ENCODE measurements around the gene FRMD3. TPM values are rescaled to one million over a fixed set of nuclear protein-coding genes. Genes with fewer than 3 reads are reported as not detected.

The FRMD3 gene
- total RNA-seq, 4 donors from 2014 or later = 9.9 to 42.4 (median 40.2) TPM

- Histone ChIP-seq H3K27me3 (no peaks in the 10 kb centered on the region), H3K4me3 (no peak overlapping the region), H3K36me3 (no peaks in the 10 kb centered on the region), H3K27ac (peak overlapping the region in 1 of 4 donors; percentile 32), H3K4me1 (peaks cover 0 to 4% (median 0%) of the 10 kb centered on the region in 4 donors), H3K9me3 (no peaks in the 10 kb centered on the region)
- DNase-seq = peak in 2 of 3 donors; percentile 64 to 70
- TF ChIP-seq, protein P1, sequence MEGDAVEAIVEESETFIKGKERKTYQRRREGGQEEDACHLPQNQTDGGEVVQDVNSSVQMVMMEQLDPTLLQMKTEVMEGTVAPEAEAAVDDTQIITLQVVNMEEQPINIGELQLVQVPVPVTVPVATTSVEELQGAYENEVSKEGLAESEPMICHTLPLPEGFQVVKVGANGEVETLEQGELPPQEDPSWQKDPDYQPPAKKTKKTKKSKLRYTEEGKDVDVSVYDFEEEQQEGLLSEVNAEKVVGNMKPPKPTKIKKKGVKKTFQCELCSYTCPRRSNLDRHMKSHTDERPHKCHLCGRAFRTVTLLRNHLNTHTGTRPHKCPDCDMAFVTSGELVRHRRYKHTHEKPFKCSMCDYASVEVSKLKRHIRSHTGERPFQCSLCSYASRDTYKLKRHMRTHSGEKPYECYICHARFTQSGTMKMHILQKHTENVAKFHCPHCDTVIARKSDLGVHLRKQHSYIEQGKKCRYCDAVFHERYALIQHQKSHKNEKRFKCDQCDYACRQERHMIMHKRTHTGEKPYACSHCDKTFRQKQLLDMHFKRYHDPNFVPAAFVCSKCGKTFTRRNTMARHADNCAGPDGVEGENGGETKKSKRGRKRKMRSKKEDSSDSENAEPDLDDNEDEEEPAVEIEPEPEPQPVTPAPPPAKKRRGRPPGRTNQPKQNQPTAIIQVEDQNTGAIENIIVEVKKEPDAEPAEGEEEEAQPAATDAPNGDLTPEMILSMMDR (IDR thresholded peaks at IDR 0.05) = no peak
- TF ChIP-seq POLR2A (IDR thresholded peaks at IDR 0.05) = no peak
Observed at GRCh38 chr9:83392228-83392627, 146.0 kb downstream of the FRMD3 start.

GRCh38 chr9:83388346-83388745 is 149.9 kb downstream of the FRMD3 start:
- Histone ChIP-seq H3K27me3 (no peaks in the 10 kb centered on the region), H3K4me1 (peaks cover 0 to 4% (median 0%) of the 10 kb centered on the region in 4 donors), H3K4me3 (no peak overlapping the region), H3K27ac (no peak overlapping the region), H3K9me3 (no peaks in the 10 kb centered on the region), H3K36me3 (no peaks in the 10 kb centered on the region)
- no peak for DNase-seq
- TF ChIP-seq POLR2A (IDR thresholded peaks at IDR 0.05) = no peak
- TF ChIP-seq, protein P1 (IDR thresholded peaks at IDR 0.05) = no peak

DNA sequence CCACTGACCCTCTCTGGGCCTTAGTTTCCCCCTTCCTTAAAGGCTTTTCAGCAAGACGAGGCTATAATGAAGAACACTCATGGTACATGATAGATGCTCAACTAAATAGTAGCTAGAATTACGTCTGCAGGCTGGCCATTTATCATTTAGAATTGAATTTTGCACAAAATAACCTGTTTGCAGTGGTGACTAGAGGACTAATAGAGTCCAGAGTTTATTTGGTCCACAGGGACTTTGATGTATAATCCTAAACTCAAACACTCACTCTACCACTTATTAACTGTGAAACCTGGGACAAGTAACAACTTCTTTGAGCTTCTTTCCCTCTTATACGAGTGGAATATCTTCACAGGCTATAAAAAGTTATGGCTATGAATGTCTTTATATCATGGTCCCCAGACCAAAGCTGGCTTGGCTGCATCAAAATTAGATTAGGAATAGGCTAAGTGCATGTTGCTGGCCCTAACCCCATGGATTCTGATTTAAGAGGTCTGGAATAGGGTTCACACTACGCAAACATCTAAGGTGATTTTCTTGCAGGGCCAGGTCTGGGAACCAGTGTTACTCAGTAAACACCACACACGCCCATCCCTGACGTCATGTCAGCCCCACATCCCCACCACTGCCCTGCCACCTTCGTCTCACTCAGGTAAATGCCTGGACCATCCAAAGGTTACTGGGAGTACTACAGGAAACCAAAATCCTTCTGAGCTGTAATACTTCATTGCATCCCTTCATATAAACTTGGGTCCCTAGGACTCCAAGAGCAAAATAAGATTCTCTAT is 150.6 kb downstream of the FRMD3 start:
- no peaks in the 10 kb centered on the region for H3K27me3 ChIP-seq
- H3K9me3 ChIP-seq = no peaks in the 10 kb centered on the region
- DNase-seq = no peak
- TF ChIP-seq, protein P1 (IDR thresholded peaks at IDR 0.05) = no peak
- no peak for TF ChIP-seq POLR2A (IDR thresholded peaks at IDR 0.05)
- no peak overlapping the region for H3K4me3 ChIP-seq
- H3K27ac ChIP-seq = no peak overlapping the region
- no peaks in the 10 kb centered on the region for H3K36me3 ChIP-seq
- peaks cover 0 to 4% (median 0%) of the 10 kb centered on the region in 4 donors for H3K4me1 ChIP-seq

DNA sequence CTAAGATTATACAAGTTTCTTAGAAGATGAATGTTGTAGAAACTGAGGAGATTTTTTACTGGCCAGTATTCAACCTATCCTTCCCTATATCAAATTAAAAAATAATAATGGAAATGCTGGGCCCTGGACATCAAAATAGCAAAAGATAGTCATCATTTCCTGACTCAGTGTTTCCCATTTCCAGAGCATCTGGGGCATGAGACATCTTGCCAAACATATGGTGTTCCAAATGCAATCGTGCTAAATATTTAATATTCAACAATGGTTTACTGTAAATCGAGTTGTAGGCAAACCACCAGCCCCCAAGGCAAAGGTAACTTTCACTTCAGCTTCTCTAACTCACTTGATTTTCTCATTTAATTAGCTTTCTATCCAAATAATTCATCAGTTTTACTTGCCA is 152.9 kb downstream of the FRMD3 start:
- Histone ChIP-seq H3K9me3 (no peaks in the 10 kb centered on the region), H3K36me3 (no peaks in the 10 kb centered on the region), H3K4me3 (no peak overlapping the region), H3K27ac (no peak overlapping the region), H3K4me1 (no peaks in the 10 kb centered on the region), H3K27me3 (no peaks in the 10 kb centered on the region)
- DNase-seq = no peak
- TF ChIP-seq POLR2A (IDR thresholded peaks at IDR 0.05) = no peak
- TF ChIP-seq, protein P1 (IDR thresholded peaks at IDR 0.05) = no peak

DNA sequence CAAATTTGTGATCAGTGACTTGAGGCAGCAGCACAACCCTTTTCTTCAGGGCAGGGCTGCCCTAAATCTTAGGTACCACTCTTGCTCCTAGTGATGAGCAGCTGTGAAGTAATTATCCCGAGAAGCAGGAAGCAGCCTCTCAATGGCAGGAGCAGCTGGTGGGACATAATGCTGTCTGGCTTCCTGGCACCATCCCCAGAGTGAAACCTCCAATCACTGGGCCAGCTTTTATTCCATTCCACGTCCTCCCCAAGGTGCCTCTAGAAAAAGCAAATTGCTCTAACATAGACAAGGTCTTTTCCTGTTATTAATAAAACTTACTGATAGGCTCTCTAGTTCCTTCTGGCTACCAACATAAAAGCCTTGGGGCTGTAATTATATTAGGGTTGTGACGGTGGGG is 154.0 kb downstream of the FRMD3 start:
- Histone ChIP-seq H3K27ac (no peak overlapping the region), H3K9me3 (no peaks in the 10 kb centered on the region), H3K4me3 (no peak overlapping the region), H3K4me1 (no peaks in the 10 kb centered on the region), H3K27me3 (no peaks in the 10 kb centered on the region), H3K36me3 (no peaks in the 10 kb centered on the region)
- no peak for DNase-seq
- TF ChIP-seq, protein P1 (IDR thresholded peaks at IDR 0.05) = no peak
- TF ChIP-seq POLR2A (IDR thresholded peaks at IDR 0.05) = no peak
